ENCODE data around the gene HABP2. TPM values are rescaled to one million over a fixed set of nuclear protein-coding genes. Genes with fewer than 3 reads are reported as not detected.

The HABP2 gene
- total RNA-seq, 1 donor from 2014 or later = 0.63 TPM

DNA sequence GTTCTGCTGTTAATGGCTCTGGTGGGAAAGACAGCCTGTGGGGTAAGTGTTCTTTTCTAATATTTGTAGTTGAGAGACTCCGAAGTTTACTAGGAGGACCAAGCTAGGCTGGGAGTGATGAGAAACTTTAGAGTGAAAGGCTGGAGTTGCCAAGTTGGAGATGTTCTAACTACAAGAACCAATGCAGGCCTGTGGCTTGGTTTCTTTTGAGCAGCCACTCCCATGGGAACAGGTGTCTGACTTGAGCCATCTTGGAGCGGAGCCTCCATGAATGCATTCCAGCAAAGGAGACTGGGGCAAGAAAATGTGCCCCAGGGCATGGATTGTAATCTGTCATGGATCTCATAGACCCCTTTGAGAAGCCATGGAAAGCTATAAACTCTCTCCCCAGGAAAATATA, 296 bp downstream of the HABP2 start:
- TF ChIP-seq, protein P1, sequence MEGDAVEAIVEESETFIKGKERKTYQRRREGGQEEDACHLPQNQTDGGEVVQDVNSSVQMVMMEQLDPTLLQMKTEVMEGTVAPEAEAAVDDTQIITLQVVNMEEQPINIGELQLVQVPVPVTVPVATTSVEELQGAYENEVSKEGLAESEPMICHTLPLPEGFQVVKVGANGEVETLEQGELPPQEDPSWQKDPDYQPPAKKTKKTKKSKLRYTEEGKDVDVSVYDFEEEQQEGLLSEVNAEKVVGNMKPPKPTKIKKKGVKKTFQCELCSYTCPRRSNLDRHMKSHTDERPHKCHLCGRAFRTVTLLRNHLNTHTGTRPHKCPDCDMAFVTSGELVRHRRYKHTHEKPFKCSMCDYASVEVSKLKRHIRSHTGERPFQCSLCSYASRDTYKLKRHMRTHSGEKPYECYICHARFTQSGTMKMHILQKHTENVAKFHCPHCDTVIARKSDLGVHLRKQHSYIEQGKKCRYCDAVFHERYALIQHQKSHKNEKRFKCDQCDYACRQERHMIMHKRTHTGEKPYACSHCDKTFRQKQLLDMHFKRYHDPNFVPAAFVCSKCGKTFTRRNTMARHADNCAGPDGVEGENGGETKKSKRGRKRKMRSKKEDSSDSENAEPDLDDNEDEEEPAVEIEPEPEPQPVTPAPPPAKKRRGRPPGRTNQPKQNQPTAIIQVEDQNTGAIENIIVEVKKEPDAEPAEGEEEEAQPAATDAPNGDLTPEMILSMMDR (conservative IDR thresholded peaks at IDR 0.05; ENCODE audit: low read depth, low read length) = no peak
- no peak for DNase-seq (ENCODE audit: low read depth)

GRCh38 chr10:113554214-113554613, 1.4 kb downstream of the HABP2 start:
- H3K4me3 ChIP-seq (ENCODE audit: low read depth, low read length) = peak overlapping the region; percentile 33
- no peak for DNase-seq (ENCODE audit: low read depth)
- TF ChIP-seq, protein P1 (conservative IDR thresholded peaks at IDR 0.05; ENCODE audit: low read depth, low read length) = no peak

More for the DNA sequence above, 296 bp downstream of the HABP2 start:
- H3K4me3 ChIP-seq (ENCODE audit: low read depth, low read length) = peak overlapping the region; percentile 33

DNA sequence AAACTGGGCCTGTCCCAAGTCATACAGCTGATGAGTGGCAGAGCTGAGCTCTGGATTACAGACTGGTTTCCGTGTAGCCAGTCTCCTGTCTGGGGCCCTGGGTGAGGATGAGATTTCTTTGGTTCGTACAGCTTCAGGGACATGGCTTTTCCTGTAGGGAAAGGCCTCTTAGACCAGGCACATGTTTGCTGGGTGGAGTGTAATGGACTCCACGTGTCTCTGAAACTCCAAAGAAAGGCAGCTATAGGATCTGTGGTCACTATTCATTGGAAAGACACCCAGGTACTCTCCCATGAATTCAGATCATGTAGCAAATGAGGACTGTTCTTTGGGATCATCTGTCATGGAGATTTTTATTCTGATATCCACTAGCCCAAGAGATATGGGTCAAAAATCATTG, 2.4 kb downstream of the HABP2 start:
- TF ChIP-seq, protein P1 (conservative IDR thresholded peaks at IDR 0.05; ENCODE audit: low read depth, low read length) = no peak
- DNase-seq (ENCODE audit: low read depth) = no peak
- H3K4me3 ChIP-seq (ENCODE audit: low read depth, low read length) = no peak overlapping the region

DNA sequence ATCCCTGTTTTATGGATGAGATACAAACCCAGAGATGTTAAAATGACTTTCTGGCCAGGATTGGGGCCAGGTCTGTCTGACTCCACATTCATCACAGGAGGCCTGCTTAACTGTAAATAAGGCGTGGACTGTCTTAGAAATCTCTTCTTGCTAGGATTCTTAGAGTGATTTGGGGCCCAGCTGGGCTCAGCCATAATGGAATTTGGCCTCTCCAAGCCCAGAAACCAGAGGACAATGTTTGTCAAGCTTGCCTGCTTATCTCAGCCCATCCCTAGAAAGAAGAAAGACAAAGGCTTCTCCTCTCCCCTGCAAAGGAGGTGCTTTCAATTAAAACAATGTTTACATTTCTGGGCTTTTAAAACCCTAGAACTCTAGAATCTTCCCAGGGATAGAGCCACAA, 2.9 kb downstream of the HABP2 start:
- no peak overlapping the region for H3K4me3 ChIP-seq (ENCODE audit: low read depth, low read length)
- TF ChIP-seq, protein P1 (conservative IDR thresholded peaks at IDR 0.05; ENCODE audit: low read depth, low read length) = no peak

DNA sequence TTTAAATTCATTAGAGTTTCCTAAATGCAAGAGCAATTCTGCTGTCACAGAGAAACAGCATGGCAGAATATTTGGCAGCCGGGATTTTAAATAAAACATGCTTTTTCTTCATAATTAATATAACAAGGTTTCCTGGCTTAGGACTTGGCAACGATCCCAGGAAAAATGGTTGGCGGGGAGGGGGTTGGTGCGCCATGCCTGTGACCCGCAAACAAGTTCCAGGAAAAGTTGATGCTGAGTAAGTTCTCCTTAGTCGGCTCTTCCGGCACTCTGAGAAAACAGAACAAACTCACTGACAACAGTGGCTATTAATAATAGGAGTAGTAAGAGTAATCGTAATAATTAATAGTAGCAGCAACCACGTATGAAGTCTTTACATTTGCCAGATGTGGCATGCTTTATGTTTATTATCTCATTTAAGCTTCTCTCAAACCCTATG, 4.6 kb downstream of the HABP2 start:
- H3K4me3 ChIP-seq (ENCODE audit: low read depth, low read length) = no peak overlapping the region
- TF ChIP-seq, protein P1 (conservative IDR thresholded peaks at IDR 0.05; ENCODE audit: low read depth, low read length) = no peak
- no peak for DNase-seq (ENCODE audit: low read depth)

More for the DNA sequence above, 2.9 kb downstream of the HABP2 start:
- DNase-seq (ENCODE audit: low read depth) = no peak

DNA sequence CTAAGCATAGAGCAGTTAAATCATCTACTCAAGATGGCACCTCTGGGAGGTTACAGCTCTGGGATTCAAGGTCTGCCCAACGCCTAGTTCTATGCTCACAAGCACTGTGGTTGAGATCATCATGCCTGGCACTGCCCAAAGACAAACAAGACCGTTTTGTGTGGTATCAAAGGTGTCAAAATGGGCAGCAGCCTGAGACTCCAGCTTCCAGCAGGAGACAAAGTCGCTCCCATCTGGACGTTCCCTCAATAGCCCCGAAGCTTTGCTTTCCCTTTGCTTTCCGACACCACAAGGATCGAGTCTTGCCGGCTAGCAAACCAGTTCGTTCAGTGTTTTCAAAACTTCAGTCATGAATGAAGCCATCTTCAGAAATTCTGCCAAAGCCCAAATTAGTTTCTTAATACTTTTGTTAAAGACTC, 5.1 kb downstream of the HABP2 start:
- no peak overlapping the region for H3K4me3 ChIP-seq (ENCODE audit: low read depth, low read length)
- TF ChIP-seq, protein P1 (conservative IDR thresholded peaks at IDR 0.05; ENCODE audit: low read depth, low read length) = no peak
- DNase-seq (ENCODE audit: low read depth) = no peak

- H3K4me3 ChIP-seq (ENCODE audit: low read depth, low read length) = no peak overlapping the region
- TF ChIP-seq, protein P1 (conservative IDR thresholded peaks at IDR 0.05; ENCODE audit: low read depth, low read length) = no peak
These were observed 7.2 kb downstream of the HABP2 start for GRCh38 chr10:113560071-113560470.

More at GRCh38 chr10:113560071-113560470, 7.2 kb downstream of the HABP2 start:
- no peak for DNase-seq (ENCODE audit: low read depth)

Measured in epithelial cell of proximal tubule (primary cell).